ENCODE results near the gene RILPL2.
"Not testable (repeated sequence)": the region's sequence is repeated elsewhere in the genome, so short reads cannot be mapped to it uniquely, and the experiment has no call there.

DNA sequence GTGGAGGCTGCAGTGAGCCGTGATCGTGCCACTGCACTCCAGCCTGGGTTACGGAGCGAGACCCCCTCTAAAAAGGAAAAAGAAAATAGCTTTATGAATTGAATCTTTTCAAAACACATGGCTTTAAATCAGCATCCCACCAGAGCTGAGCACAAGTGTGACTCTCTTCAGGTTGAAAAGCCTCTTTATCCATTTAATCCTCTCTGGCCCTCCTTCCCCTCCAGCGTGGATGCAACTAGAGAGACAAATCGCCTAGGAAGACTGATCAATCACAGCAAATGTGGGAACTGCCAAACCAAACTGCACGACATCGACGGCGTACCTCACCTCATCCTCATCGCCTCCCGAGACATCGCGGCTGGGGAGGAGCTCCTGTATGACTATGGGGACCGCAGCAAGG is 29.2 kb downstream of the RILPL2 start:
- TF ChIP-seq CTCF (IDR thresholded peaks at IDR 0.05; ENCODE audit: poor library complexity); EZH2 (IDR thresholded peaks at IDR 0.05; ENCODE audit: borderline replicate concordance); EZH2phosphoT487 (IDR thresholded peaks at IDR 0.05; ENCODE audit: low read depth, severe bottlenecking, unreplicated experiment): not testable (repeated sequence)
